ENCODE results near the gene CCDC200.

- no peak for TF ChIP-seq CTCF (IDR thresholded peaks at IDR 0.05; ENCODE audit: low read depth, low read length)
- no peak for TF ChIP-seq EZH2phosphoT487 (IDR thresholded peaks at IDR 0.05; ENCODE audit: low read depth)
Observed at GRCh38 chr17:43213545-43213944, 14.9 kb downstream of the CCDC200 start.
